Measurements from ENCODE around the gene MAP2K6.

Gene MAP2K6

GRCh38 chr17:69470702-69471101 lies 56.2 kb downstream of the MAP2K6 start:
- no peak overlapping the region for H3K27ac ChIP-seq
- TF ChIP-seq ZFX (IDR thresholded peaks at IDR 0.05): no peak
- TF ChIP-seq CTCF (conservative IDR thresholded peaks at IDR 0.05): no peak

- TF ChIP-seq ZFX (IDR thresholded peaks at IDR 0.05): no peak
- no peak for TF ChIP-seq CTCF (conservative IDR thresholded peaks at IDR 0.05)
- H3K27ac ChIP-seq: no peak overlapping the region
These were observed 56.9 kb downstream of the MAP2K6 start for GRCh38 chr17:69471406-69471805.

- TF ChIP-seq CTCF (conservative IDR thresholded peaks at IDR 0.05) (no peak), ZFX (IDR thresholded peaks at IDR 0.05) (no peak)
- H3K27ac ChIP-seq: no peak overlapping the region
These were observed 59.6 kb downstream of the MAP2K6 start for GRCh38 chr17:69473841-69474831.

GRCh38 chr17:69477204-69477902 lies 62.9 kb downstream of the MAP2K6 start:
- TF ChIP-seq CTCF (conservative IDR thresholded peaks at IDR 0.05) (no peak), ZFX (IDR thresholded peaks at IDR 0.05) (no peak)
- no peak overlapping the region; the same call in 1 of the 2 replicates for H3K27ac ChIP-seq

- peak overlapping the region; percentile 28; the same call in 1 of the 2 replicates for H3K27ac ChIP-seq
- no peak for TF ChIP-seq CTCF (conservative IDR thresholded peaks at IDR 0.05)
These were observed 63.4 kb downstream of the MAP2K6 start for GRCh38 chr17:69477903-69478266.

GRCh38 chr17:69478916-69479315 lies 64.4 kb downstream of the MAP2K6 start:
- TF ChIP-seq CTCF (conservative IDR thresholded peaks at IDR 0.05): no peak
- TF ChIP-seq ZFX (IDR thresholded peaks at IDR 0.05): no peak
- H3K27ac ChIP-seq: peak overlapping the region; percentile 28; the same call in 1 of the 2 replicates

GRCh38 chr17:69479756-69480155 lies 65.3 kb downstream of the MAP2K6 start:
- peak overlapping the region; percentile 40 for H3K27ac ChIP-seq

Data from C4-2B (cell line).